Suprapubic skin (tissue), 4 donors: ENCODE results near the gene CADM2. TPM values are rescaled to one million over a fixed set of nuclear protein-coding genes. Genes with fewer than 3 reads are reported as not detected.

Experiments used
- DNase-seq, 2 donors: peaks; one replicate each; pipeline ENCODE4 v3.0.0-alpha.2; 2019; ENCODE audit warnings: low spot score in 2 of 2
- H3K27ac ChIP-seq: fragments of 200-600 bp; sonication (generic); one replicate; pipeline ENCODE4 v1.5.1; 2019
- H3K27me3 ChIP-seq: fragments of 200-600 bp; sonication (generic); one replicate; pipeline ENCODE4 v1.5.1; 2019
- H3K36me3 ChIP-seq: fragments of 200-600 bp; sonication (generic); one replicate; pipeline ENCODE4 v1.5.1; 2019
- H3K4me1 ChIP-seq: fragments of 200-600 bp; sonication (generic); one replicate; pipeline ENCODE4 v1.5.1; 2019
- H3K4me3 ChIP-seq: fragments of 200-600 bp; sonication (generic); one replicate; pipeline ENCODE4 v1.5.1; 2019; ENCODE audit warnings: mild to moderate bottlenecking
- H3K9me3 ChIP-seq: fragments of 200-600 bp; sonication (generic); one replicate; pipeline ENCODE4 v1.5.1; 2019
- EP300 ChIP-seq: sonication (generic); formaldehyde crosslinking; IDR thresholded peaks from one replicate; pipeline ENCODE4 v1.6.1; 2017; ENCODE audit warnings: antibody characterized with exemption
- POLR2A ChIP-seq, 2 donors: fragments of 450-650 bp; IDR thresholded peaks; one replicate each; pipeline ENCODE4 v1.6.1; 2017; ENCODE audit warnings: antibody characterized with exemption in 2 of 2, mild to moderate bottlenecking in 2 of 2, moderate library complexity in 2 of 2
- POLR2AphosphoS5 ChIP-seq, 3 donors: sonication (generic); formaldehyde crosslinking; IDR thresholded peaks; one replicate each; pipeline ENCODE4 v1.6.1; 2017; ENCODE audit warnings: antibody characterized with exemption in 3 of 3
- WGBS: methylation state at CpG from one replicate; pipeline ENCODE4 v1.1.5; 2018; 5-methylcytosine and 5-hydroxymethylcytosine counted together
- total RNA-seq, 4 donors: library from RNA; depleted of rRNA; stranded (reverse); fragments of >200 nt; gene quantifications; one replicate each; pipeline ENCODE4 v1.1.0, GENCODE V29; 2016
- TF ChIP-seq, protein P1 (sequence below), 2 donors: fragments of 200-600 bp in 1 of 2; fragments of 450-650 bp in 1 of 2; sonication (generic) in 1 of 2; IDR thresholded peaks; one replicate each; pipeline ENCODE4 v1.5.1; 2016 to 2019; ENCODE audit warnings: antibody characterized with exemption in 2 of 2, mild to moderate bottlenecking in 1 of 2, moderate library complexity in 1 of 2

Gene CADM2
- total RNA-seq, 4 donors from 2014 or later, result 0.68 to 2.8 (median 1.4) TPM

DNA sequence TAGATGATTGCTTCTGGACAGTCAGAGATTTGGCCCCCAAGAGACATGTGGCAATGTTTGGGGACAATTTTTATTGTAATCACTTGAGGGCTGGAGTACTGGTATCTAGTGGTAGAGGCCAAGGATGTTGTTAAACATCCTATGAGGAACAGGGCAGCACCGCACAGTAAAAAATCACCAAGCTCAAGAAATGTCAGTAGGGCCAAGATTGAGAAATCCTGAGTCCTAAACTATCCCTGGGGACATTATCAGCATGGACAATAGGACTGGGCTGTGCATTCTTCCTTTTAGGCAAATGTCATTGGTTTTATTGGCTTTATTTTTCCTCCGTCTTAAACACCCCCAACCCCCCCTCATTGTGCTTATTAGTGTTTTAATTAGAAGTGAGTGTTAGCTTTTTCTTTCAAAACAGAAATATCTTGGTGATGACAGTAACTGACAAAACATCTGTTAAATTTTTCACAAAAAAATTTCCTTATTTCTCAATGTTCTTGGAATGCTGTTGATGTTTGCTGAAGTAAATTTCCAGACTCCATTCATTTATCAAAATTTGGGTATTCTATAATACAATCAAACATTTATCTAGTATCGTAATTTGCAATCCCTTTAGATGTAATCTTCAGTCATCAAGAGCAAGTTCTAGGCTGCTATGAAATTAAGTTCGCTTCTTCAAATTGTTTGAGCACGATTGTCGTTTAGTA is 1087.8 kb downstream of the CADM2 start:
- no peaks in the 10 kb centered on the region for H3K36me3 ChIP-seq
- no peak for DNase-seq
- H3K27ac ChIP-seq, result no peak overlapping the region
- H3K4me1 ChIP-seq, result no peaks in the 10 kb centered on the region
- TF ChIP-seq, protein P1, sequence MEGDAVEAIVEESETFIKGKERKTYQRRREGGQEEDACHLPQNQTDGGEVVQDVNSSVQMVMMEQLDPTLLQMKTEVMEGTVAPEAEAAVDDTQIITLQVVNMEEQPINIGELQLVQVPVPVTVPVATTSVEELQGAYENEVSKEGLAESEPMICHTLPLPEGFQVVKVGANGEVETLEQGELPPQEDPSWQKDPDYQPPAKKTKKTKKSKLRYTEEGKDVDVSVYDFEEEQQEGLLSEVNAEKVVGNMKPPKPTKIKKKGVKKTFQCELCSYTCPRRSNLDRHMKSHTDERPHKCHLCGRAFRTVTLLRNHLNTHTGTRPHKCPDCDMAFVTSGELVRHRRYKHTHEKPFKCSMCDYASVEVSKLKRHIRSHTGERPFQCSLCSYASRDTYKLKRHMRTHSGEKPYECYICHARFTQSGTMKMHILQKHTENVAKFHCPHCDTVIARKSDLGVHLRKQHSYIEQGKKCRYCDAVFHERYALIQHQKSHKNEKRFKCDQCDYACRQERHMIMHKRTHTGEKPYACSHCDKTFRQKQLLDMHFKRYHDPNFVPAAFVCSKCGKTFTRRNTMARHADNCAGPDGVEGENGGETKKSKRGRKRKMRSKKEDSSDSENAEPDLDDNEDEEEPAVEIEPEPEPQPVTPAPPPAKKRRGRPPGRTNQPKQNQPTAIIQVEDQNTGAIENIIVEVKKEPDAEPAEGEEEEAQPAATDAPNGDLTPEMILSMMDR (IDR thresholded peaks at IDR 0.05), result no peak
- TF ChIP-seq POLR2A (IDR thresholded peaks at IDR 0.05) (no peak), POLR2AphosphoS5 (IDR thresholded peaks at IDR 0.05) (no peak), EP300 (no peak)
- WGBS, result 52% methylated on average over 6 of the region's 6 CpGs
- peaks cover 7% of the 10 kb centered on the region for H3K9me3 ChIP-seq
- H3K27me3 ChIP-seq, result no peaks in the 10 kb centered on the region
- H3K4me3 ChIP-seq, result no peak overlapping the region

DNA sequence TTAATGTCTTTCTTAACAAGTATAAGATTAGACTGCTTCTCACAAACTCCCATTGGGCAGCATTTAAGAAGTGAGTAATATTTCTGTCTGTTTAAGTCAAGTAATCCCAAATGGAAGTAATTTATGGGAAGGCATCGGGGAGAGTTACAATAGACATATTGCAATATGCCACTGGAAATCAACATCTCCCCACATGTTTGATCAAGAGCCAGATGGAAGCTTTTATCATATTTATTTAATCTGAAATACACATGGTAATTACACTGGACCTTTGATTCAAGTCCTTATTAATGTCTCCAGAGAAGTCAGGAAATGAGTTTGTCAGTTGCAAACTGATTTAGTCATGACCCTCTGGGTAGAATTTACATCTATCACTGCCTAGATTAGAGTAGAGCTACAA is 1088.4 kb downstream of the CADM2 start:
- Histone ChIP-seq H3K36me3 (no peaks in the 10 kb centered on the region), H3K27me3 (no peaks in the 10 kb centered on the region), H3K9me3 (peaks cover 4% of the 10 kb centered on the region), H3K27ac (no peak overlapping the region), H3K4me1 (no peaks in the 10 kb centered on the region), H3K4me3 (no peak overlapping the region)
- WGBS, result 15% methylated on average over 1 of the region's 1 CpG
- TF ChIP-seq POLR2A (IDR thresholded peaks at IDR 0.05), result no peak
- no peak for TF ChIP-seq EP300
- TF ChIP-seq POLR2AphosphoS5 (IDR thresholded peaks at IDR 0.05), result no peak
- TF ChIP-seq, protein P1 (IDR thresholded peaks at IDR 0.05), result no peak
- no peak for DNase-seq

DNA sequence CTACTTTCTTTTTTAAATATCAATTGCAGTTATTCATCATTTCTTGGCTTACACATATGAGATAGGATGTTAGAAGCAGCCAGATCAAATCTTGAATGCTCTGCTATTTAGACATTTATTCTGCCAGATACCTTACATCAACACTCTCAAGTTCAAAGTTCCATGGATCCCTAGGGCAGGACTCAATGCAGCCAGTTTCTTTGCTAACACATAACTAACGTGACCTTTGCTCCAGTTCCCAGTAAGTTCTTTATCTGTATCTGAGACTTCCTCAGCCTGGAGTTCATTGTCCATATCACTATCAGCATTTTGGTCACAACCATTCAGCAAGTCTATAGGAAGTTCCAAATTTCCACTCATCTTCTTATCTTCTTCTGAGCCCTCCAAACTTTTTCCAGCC is 1092.3 kb downstream of the CADM2 start:
- no peak for DNase-seq
- peaks cover 6% of the 10 kb centered on the region for H3K9me3 ChIP-seq
- H3K27me3 ChIP-seq, result no peaks in the 10 kb centered on the region
- H3K36me3 ChIP-seq, result no peaks in the 10 kb centered on the region
- no peak overlapping the region for H3K4me3 ChIP-seq
- WGBS, result 74% methylated on average over 1 of the region's 1 CpG
- H3K4me1 ChIP-seq, result no peaks in the 10 kb centered on the region
- TF ChIP-seq POLR2AphosphoS5 (IDR thresholded peaks at IDR 0.05) (no peak), EP300 (no peak), POLR2A (IDR thresholded peaks at IDR 0.05) (no peak)
- TF ChIP-seq, protein P1 (IDR thresholded peaks at IDR 0.05), result no peak
- H3K27ac ChIP-seq, result no peak overlapping the region

DNA sequence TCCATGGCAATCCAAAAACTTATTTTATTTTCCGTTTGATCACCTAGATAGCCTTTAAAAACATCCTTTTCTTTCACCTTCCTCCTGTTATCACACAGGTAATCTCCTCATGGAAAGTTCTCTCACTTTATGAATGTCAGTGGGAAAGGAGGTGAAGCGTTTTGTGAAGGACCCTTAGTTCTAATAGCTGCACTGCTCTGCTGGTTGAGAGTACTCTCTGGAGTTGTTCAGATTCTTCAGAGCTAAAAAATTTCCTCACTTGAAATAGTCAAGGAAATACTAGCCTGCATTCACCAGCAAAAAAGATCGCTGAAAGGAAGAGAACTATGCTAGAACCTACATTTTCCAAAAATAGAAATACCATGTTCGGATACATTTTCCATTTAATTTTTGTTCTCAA is 1097.2 kb downstream of the CADM2 start:
- no peaks in the 10 kb centered on the region for H3K4me1 ChIP-seq
- TF ChIP-seq POLR2AphosphoS5 (IDR thresholded peaks at IDR 0.05), result no peak
- TF ChIP-seq EP300, result no peak
- no peak for TF ChIP-seq POLR2A (IDR thresholded peaks at IDR 0.05)
- TF ChIP-seq, protein P1 (IDR thresholded peaks at IDR 0.05), result no peak
- DNase-seq, result no peak
- H3K36me3 ChIP-seq, result no peaks in the 10 kb centered on the region
- no peaks in the 10 kb centered on the region for H3K27me3 ChIP-seq
- peaks cover 9% of the 10 kb centered on the region for H3K9me3 ChIP-seq
- H3K4me3 ChIP-seq, result no peak overlapping the region
- WGBS, result 77% methylated on average over 4 of the region's 4 CpGs
- no peak overlapping the region for H3K27ac ChIP-seq

DNA sequence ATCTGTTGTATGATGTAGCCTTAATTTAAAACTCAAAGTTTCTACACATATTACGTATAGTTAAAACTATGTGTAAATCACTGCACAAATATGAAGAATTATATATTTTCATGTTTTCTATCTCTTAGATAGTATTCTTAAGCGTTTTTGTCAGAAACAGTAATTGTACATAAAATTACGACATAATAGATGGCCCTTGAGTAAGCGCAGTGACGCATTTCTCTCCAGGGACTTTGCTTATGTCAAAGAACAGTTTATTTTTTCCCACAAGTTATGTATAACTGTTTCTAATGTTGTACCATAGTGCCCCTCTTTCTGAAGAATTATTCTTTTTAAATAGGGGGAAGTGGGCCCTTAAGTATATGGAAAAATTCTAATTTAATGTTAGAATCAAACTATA is 1098.2 kb downstream of the CADM2 start:
- WGBS, result 81% methylated on average over 5 of the region's 5 CpGs
- H3K36me3 ChIP-seq, result no peaks in the 10 kb centered on the region
- no peak overlapping the region for H3K27ac ChIP-seq
- H3K27me3 ChIP-seq, result no peaks in the 10 kb centered on the region
- no peaks in the 10 kb centered on the region for H3K4me1 ChIP-seq
- no peak for TF ChIP-seq POLR2A (IDR thresholded peaks at IDR 0.05)
- TF ChIP-seq, protein P1 (IDR thresholded peaks at IDR 0.05), result no peak
- no peak for TF ChIP-seq POLR2AphosphoS5 (IDR thresholded peaks at IDR 0.05)
- no peak for TF ChIP-seq EP300
- H3K9me3 ChIP-seq, result peaks cover 5% of the 10 kb centered on the region
- DNase-seq, result no peak
- H3K4me3 ChIP-seq, result no peak overlapping the region
